Left lobe of liver (tissue), 2 donors: ENCODE data around the gene CHPF2. TPM values are rescaled to one million over a fixed set of nuclear protein-coding genes. Genes with fewer than 3 reads are reported as not detected.
A peak's percentile ranks its signal among the peaks of the same experiment; 100 is the strongest.

ENCODE experiments used
- ATAC-seq: fragments of 200-7000 bp; cut with Tn5 transposase; one replicate; pipeline ENCODE4 v1.9.1; 2020; ENCODE audit warnings: mild to moderate bottlenecking, moderate library complexity
- DNase-seq: peaks from one replicate; pipeline ENCODE4 v3.0.0-alpha.2; 2020; ENCODE audit warnings: low spot score
- total RNA-seq: library from RNA; stranded (reverse); gene quantifications from one replicate; pipeline ENCODE4 v1.2.1, GENCODE V29; 2021
- donor health status: DM: no; HTN: no; CAD: no; lungs with moderate emphysema.
- donor health status: DM: no; HTN: yes; CAD: no.

The CHPF2 gene
- total RNA-seq, 1 donor from 2014 or later = 16.1 TPM

- ATAC-seq = no peak
Measured at GRCh38 chr7:151231080-151231479, 1.2 kb upstream of the CHPF2 start.

GRCh38 chr7:151232917-151233701 lies 826 bp downstream of the CHPF2 start:
- no peak for DNase-seq
- ATAC-seq = peak; percentile 27

More at GRCh38 chr7:151231080-151231479, 1.2 kb upstream of the CHPF2 start:
- DNase-seq = no peak

- ATAC-seq (no peak), DNase-seq (no peak)
Measured at GRCh38 chr7:151233804-151234203, 1.5 kb downstream of the CHPF2 start.

GRCh38 chr7:151235091-151235787 lies 3.0 kb downstream of the CHPF2 start:
- DNase-seq (no peak), ATAC-seq (no peak)

GRCh38 chr7:151236406-151236805 lies 4.1 kb downstream of the CHPF2 start:
- DNase-seq = no peak
- no peak for ATAC-seq

- ATAC-seq = no peak
- no peak for DNase-seq
Measured at GRCh38 chr7:151237244-151238189, 5.2 kb downstream of the CHPF2 start.

- no peak for ATAC-seq
- DNase-seq = no peak
Measured at GRCh38 chr7:151238190-151238810, 6.0 kb downstream of the CHPF2 start.

- ATAC-seq (no peak), DNase-seq (no peak)
Measured at GRCh38 chr7:151238924-151239836, 6.9 kb downstream of the CHPF2 start.

- DNase-seq (no peak), ATAC-seq (no peak)
Measured at GRCh38 chr7:151239837-151240459, 7.7 kb downstream of the CHPF2 start.

- ATAC-seq = no peak
- DNase-seq = no peak
Measured at GRCh38 chr7:151240536-151240935, 8.3 kb downstream of the CHPF2 start.

GRCh38 chr7:151240942-151241754 lies 8.9 kb downstream of the CHPF2 start:
- DNase-seq (no peak), ATAC-seq (no peak)

- DNase-seq (no peak), ATAC-seq (no peak)
Measured at GRCh38 chr7:151241755-151242096, 9.4 kb downstream of the CHPF2 start.

- no peak for DNase-seq
Measured at GRCh38 chr7:151242159-151243044, 10.1 kb downstream of the CHPF2 start.

GRCh38 chr7:151243045-151243349 lies 10.7 kb downstream of the CHPF2 start:
- ATAC-seq (no peak), DNase-seq (no peak)

More at GRCh38 chr7:151242159-151243044, 10.1 kb downstream of the CHPF2 start:
- ATAC-seq = no peak

GRCh38 chr7:151243408-151244195 lies 11.3 kb downstream of the CHPF2 start:
- no peak for DNase-seq
- ATAC-seq = peak; percentile 8

GRCh38 chr7:151244196-151244840 lies 12.0 kb downstream of the CHPF2 start:
- ATAC-seq (peak; percentile 52), DNase-seq (no peak)
